Panc1 (cell line): Measurements from ENCODE around the gene CSNK1E. TPM values are rescaled to one million over a fixed set of nuclear protein-coding genes. Genes with fewer than 3 reads are reported as not detected.

Experiments used
- ATAC-seq: fragments of 200-7000 bp; cut with Tn5 transposase; 2 replicates; pipeline ENCODE4 v1.9.1; 2020; ENCODE audit warnings: mild to moderate bottlenecking, moderate library complexity
- BruUV-seq: library from RNA; stranded (reverse); fragments of 400-500 nt; replicated peaks from 2 replicates; lab custom pipeline; 2021; lab: Mats Ljungman, UMichigan
- CTCF ChIA-PET: fragments of 300-600 bp; sonication (Branson Sonifier 250); formaldehyde crosslinking; loops from one replicate; lab custom pipeline; 2022; ENCODE audit warnings: antibody characterized with exemption; lab: Charles Lee
- POLR2A ChIA-PET: fragments of 300-600 bp; sonication (Branson Sonifier 250); formaldehyde crosslinking; loops from one replicate; lab custom pipeline; 2022; ENCODE audit warnings: antibody characterized with exemption; lab: Charles Lee
- DNase-seq: peaks from one replicate; pipeline ENCODE4 v3.0.0-alpha.2; 2010; ENCODE audit warnings: low read depth, low spot score
- H3K27ac ChIP-seq: 2 replicates; pipeline ENCODE4 v1.5.1; 2011; ENCODE audit warnings: mild to moderate bottlenecking, low read length, inconsistent platforms
- H3K27me3 ChIP-seq: fragments of 200-500 bp; sonication (Bioruptor generic); 2 replicates; pipeline ENCODE4 v1.6.0; 2014; ENCODE audit warnings: low read length, inconsistent platforms; ENCODE audit not compliant: control insufficient read depth, insufficient read depth
- H3K36me3 ChIP-seq: fragments of 200-500 bp; sonication (Bioruptor generic); 2 replicates; pipeline ENCODE4 v1.5.1; 2014; ENCODE audit warnings: inconsistent platforms, mild to moderate bottlenecking, low read length, moderate library complexity; ENCODE audit not compliant: control insufficient read depth, insufficient read depth
- H3K4me1 ChIP-seq: 2 replicates; pipeline ENCODE4 v1.5.1; 2011; ENCODE audit warnings: inconsistent platforms, mild to moderate bottlenecking, low read length, moderate library complexity; ENCODE audit not compliant: control insufficient read depth, insufficient read depth
- H3K4me3 ChIP-seq, 2 experiments: 2 replicates each; pipeline ENCODE4 v1.5.1; 2011 to 2012; ENCODE audit warnings: low read depth in 2 of 2, low read length in 2 of 2, mild to moderate bottlenecking in 2 of 2, inconsistent platforms in 1 of 2, moderate library complexity in 1 of 2
- H3K9me3 ChIP-seq: fragments of 200-500 bp; sonication (Bioruptor generic); 2 replicates; pipeline ENCODE4 v1.5.1; 2014; ENCODE audit warnings: low read depth, mild to moderate bottlenecking, inconsistent platforms, low read length, moderate library complexity; ENCODE audit not compliant: control insufficient read depth, insufficient read depth
- CTCF ChIP-seq: fragments of 450-650 bp; IDR thresholded peaks from 2 replicates; pipeline ENCODE4 v1.5.1; 2017; ENCODE audit warnings: mild to moderate bottlenecking
- POLR2AphosphoS5 ChIP-seq: IDR thresholded peaks from 2 replicates; pipeline ENCODE4 v1.6.1; 2012; ENCODE audit warnings: mild to moderate bottlenecking, low read depth, low read length, moderate library complexity
- REST ChIP-seq, 2 experiments: IDR thresholded peaks; 2 replicates each; pipeline ENCODE4 v1.6.1; 2011 to 2012; ENCODE audit warnings: low read depth in 2 of 2, control low read depth in 1 of 2, low read length in 1 of 2, mild to moderate bottlenecking in 1 of 2, moderate library complexity in 1 of 2; ENCODE audit not compliant: insufficient read depth in 1 of 2
- SIN3A ChIP-seq: IDR thresholded peaks from 2 replicates; pipeline ENCODE4 v1.6.1; 2012; ENCODE audit warnings: low read depth, mild to moderate bottlenecking, low read length, moderate library complexity, borderline replicate concordance; ENCODE audit not compliant: insufficient read depth
- TCF7L2 ChIP-seq: IDR thresholded peaks from 2 replicates; pipeline ENCODE4 v1.6.1; 2011; ENCODE audit warnings: mild to moderate bottlenecking, low read depth, low read length, inconsistent platforms
- in situ Hi-C: cut with HindIII; loops from 2 replicates; pipeline ENCODE4 v1.10.0; 2016; ENCODE audit warnings: low sequenced_read_pairs, low pct_unique_long_range_greater_than_20kb
- intact Hi-C: fragments of 100-400 bp; cut with micrococcal nuclease; formaldehyde crosslinking; loops from one replicate; pipeline ENCODE4 v1.10.0; 2022; ENCODE audit not compliant: unreplicated experiment
- total RNA-seq: library from RNA; stranded (reverse); gene quantifications from one replicate; pipeline ENCODE4 v1.2.1, GENCODE V29; 2021; ENCODE audit not compliant: unreplicated experiment

Gene CSNK1E
- total RNA-seq, 1 experiment from 2014 or later = 115 TPM

GRCh38 chr22:38294193-38294592, 23.0 kb downstream of the CSNK1E start:
- TF ChIP-seq POLR2AphosphoS5 (no peak), REST (IDR thresholded peaks at IDR 0.05; ENCODE audit: insufficient read depth in 1 of 2, low read depth in 2 of 2, low read length in 1 of 2) (no peak), CTCF (no peak), TCF7L2 (no peak), SIN3A (no peak)
- no TSS peak for BruUV-seq
- in situ Hi-C loops (no loop called here), intact Hi-C loops (no loop called here)
- H3K9me3 ChIP-seq = no peaks in the 10 kb centered on the region
- no peak overlapping the region for H3K4me3 ChIP-seq
- ChIA-PET CTCF (no interaction called here), POLR2A (no interaction called here)
- no peak overlapping the region for H3K27ac ChIP-seq
- H3K36me3 ChIP-seq = no peaks in the 10 kb centered on the region
- no peaks in the 10 kb centered on the region for H3K27me3 ChIP-seq
- no peak for ATAC-seq
- H3K4me1 ChIP-seq = no peaks in the 10 kb centered on the region
- no peak for DNase-seq

- Histone ChIP-seq H3K9me3 (no peaks in the 10 kb centered on the region), H3K36me3 (no peaks in the 10 kb centered on the region), H3K27me3 (no peaks in the 10 kb centered on the region), H3K4me3 (no peak overlapping the region), H3K4me1 (no peaks in the 10 kb centered on the region), H3K27ac (no peak overlapping the region)
- no peak for TF ChIP-seq CTCF
- no peak for TF ChIP-seq REST (IDR thresholded peaks at IDR 0.05; ENCODE audit: insufficient read depth in 1 of 2, low read depth in 2 of 2, low read length in 1 of 2)
- no peak for TF ChIP-seq SIN3A
- no peak for TF ChIP-seq POLR2AphosphoS5
- no peak for TF ChIP-seq TCF7L2
- ATAC-seq (no peak), DNase-seq (no peak)
- intact Hi-C loops = no loop called here
- ChIA-PET CTCF (no interaction called here), POLR2A (no interaction called here)
- no TSS peak for BruUV-seq
- in situ Hi-C loops = no loop called here
Observed at GRCh38 chr22:38292694-38293093, 24.5 kb downstream of the CSNK1E start.
